SH-SY5Y (cell line): ENCODE results near the gene SLFN5.

ENCODE experiments used
- GATA2 ChIP-seq: IDR thresholded peaks from 2 replicates; pipeline ENCODE4 v1.6.1; 2011; ENCODE audit warnings: mild to moderate bottlenecking, low read depth, low read length
- GATA3 ChIP-seq: IDR thresholded peaks from 2 replicates; pipeline ENCODE4 v1.6.1; 2011; ENCODE audit warnings: low read depth, mild to moderate bottlenecking, low read length, moderate library complexity

Gene SLFN5

GRCh38 chr17:35236821-35237220, 6.1 kb upstream of the SLFN5 start:
- TF ChIP-seq GATA2 (no peak), GATA3 (no peak)

DNA sequence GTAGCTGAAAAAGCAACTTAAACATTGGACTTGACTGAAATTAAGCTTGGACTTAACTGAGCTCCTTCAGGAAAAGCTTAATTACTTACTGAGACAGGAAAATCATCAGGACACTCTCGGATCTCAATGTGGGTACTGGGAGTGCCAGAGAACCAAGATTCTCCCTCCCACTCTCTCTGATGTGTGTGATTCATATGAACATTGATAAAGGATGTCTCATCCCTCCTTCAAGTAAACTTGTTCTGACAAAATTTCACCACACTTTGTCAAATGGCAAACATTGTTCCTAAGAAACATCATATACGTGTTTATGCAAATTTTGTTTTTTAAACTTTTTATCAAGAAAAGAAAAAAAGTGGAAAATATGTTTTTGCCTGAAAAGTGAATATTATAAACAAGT, 4.1 kb upstream of the SLFN5 start:
- TF ChIP-seq GATA2 (no peak), GATA3 (no peak)

DNA sequence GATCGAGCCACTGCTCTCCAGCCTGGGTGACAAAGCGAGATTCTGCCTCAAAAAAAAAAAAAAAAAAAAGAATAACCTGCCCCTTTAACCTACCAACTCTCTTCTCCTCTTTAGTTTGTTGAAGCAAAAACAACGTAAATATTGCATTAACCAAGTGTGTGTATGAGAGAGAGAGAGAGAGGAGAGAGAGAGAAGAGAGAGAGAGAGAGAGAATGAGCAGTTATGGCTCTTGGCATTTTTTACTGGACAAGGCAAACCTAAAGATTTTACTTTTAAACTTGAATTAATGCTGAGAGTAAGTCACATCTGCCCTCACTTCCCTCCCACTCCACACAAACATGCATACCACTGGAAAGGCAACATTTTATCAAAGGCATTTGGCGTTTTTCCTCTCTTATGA, 3.0 kb upstream of the SLFN5 start:
- TF ChIP-seq GATA3 (no peak), GATA2 (no peak)

DNA sequence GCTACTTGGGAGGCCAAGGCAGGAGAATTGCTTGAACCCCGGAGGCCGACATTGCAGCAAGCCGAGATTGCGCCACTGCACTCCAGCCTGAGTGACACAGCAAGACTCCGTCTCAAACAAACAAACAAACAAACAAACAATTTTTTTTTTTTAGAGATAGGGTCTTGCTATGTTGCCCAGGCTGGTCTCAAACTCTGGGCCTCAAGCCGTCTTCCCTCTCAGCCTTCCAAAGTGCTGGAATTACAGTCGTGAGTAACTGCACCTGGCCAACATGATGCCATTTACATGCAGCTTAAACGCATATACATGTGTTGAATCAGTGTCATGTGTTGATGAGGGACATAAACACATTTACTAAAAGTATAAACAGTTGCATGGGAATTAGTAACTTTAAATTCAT, 2.0 kb upstream of the SLFN5 start:
- TF ChIP-seq GATA3 (no peak), GATA2 (no peak)

- TF ChIP-seq GATA3: no peak
- no peak for TF ChIP-seq GATA2
Measured at GRCh38 chr17:35241520-35241919, 1.4 kb upstream of the SLFN5 start.

GRCh38 chr17:35242158-35242804, 591 bp upstream of the SLFN5 start:
- TF ChIP-seq GATA3: no peak
- no peak for TF ChIP-seq GATA2

GRCh38 chr17:35243561-35244340, 879 bp downstream of the SLFN5 start:
- TF ChIP-seq GATA3 (no peak), GATA2 (no peak)

- no peak for TF ChIP-seq GATA2
- TF ChIP-seq GATA3: no peak
Measured at GRCh38 chr17:35244341-35245195, 1.7 kb downstream of the SLFN5 start.

- TF ChIP-seq GATA3 (no peak), GATA2 (no peak)
Measured at GRCh38 chr17:35245196-35245486, 2.3 kb downstream of the SLFN5 start.

- TF ChIP-seq GATA3 (no peak), GATA2 (no peak)
Measured at GRCh38 chr17:35252651-35253050, 9.8 kb downstream of the SLFN5 start.

GRCh38 chr17:35254107-35254773, 11.4 kb downstream of the SLFN5 start:
- TF ChIP-seq GATA2: no peak
- no peak for TF ChIP-seq GATA3

DNA sequence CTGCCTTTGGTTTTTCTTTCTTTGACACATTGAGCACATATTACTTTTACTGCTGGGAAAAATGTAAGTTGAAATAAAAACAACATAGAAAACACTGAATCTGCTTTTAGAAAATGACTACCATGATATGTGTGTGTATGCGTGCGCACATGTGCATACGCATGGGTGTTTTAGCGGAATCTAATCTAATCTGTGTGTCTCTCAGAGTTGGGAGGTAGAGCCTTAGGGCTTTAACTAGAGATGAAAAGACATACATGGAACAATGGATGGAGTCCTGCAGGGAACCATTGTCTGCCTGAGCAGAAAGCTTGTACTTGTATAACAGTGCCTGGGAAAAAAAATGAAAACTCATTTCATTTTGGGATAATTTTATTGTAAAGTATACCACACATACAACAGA, 12.4 kb downstream of the SLFN5 start:
- TF ChIP-seq GATA3: no peak
- no peak for TF ChIP-seq GATA2

DNA sequence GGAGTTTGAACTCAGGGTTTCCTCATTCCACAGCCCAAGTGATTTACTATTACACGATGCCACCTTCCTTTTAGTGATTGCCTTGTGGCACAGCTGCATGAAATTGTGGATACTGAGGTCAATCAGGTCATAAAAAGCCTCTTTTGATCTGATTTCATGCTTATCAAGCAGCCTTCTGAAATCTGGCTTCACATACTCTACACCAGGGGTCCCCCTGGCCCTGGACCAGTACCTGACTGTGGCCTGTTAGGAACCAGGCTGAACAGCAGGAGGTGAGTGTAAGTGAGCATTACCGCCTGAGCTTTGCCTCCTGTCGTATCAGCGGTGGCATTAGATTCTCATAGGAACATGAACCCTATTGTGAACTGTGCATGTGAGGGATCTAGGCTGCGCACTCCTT, 13.8 kb downstream of the SLFN5 start:
- TF ChIP-seq GATA3 (no peak), GATA2 (no peak)

DNA sequence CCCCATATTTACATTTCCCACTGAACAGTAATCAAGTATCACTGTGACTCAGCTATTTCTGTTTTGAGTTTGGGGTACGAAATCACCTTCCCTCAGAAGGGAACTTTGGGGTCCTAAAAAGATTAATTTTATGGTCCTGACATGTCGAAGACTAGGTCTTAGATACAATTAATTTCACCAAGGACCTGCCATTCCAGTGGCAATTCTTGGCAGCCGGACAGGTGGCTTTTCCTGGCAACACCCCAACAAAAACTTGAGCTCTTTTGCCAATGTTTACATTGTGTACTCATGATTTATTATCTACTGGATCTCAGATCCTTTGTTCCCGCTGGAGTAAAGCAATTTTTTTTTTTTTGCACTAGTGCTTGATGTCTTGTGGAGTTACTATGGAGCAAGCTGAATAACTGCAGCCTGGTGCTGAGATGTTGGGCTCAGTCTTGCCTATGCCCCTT, 14.4 kb downstream of the SLFN5 start:
- no peak for TF ChIP-seq GATA3
- no peak for TF ChIP-seq GATA2
